ENCODE results near the gene HDAC4. TPM values are rescaled to one million over a fixed set of nuclear protein-coding genes. Genes with fewer than 3 reads are reported as not detected.

Gene HDAC4
- total RNA-seq, 1 experiment from 2014 or later = 32.0 TPM

- Mint-ChIP-seq H3K9me3 (no peaks in the 10 kb centered on the region; a peak in 1 of 5 replicates), H3K4me1 (peaks cover 0 to 13% of the 10 kb centered on the region in 2 experiments; a peak in 3 of 4 replicates), H3K27ac (peak overlapping the region in 1 of 3 experiments; percentile 11; a peak in 2 of 7 replicates), H3K27me3 (ENCODE audit: low read depth) (no peaks in the 10 kb centered on the region; the same call in 1 of the 2 replicates), H3K4me3 (no peak overlapping the region), H3K36me3 (ENCODE audit: insufficient read depth in 1 of 3, low read depth in 3 of 3) (peaks cover 23 to 27% (median 26%) of the 10 kb centered on the region in 3 experiments; a peak in 6 of 7 replicates)
- no peak overlapping the region for H4K8ac ChIP-seq (replicated peaks; ENCODE audit: insufficient read length, low read depth, low read length)
- no peaks in the 10 kb centered on the region for H3K27me3 ChIP-seq (ENCODE audit: insufficient read depth, low read length)
- H2AFZ ChIP-seq (ENCODE audit: low read length) = no peak overlapping the region
- TF ChIP-seq CTCF (conservative IDR thresholded peaks at IDR 0.05) = no peak
- H4K5ac ChIP-seq (ENCODE audit: insufficient read length, low read depth, low read length) = no peak overlapping the region
- no peak overlapping the region for H3K23ac ChIP-seq (ENCODE audit: insufficient read length, low read depth, low read length)
- no peaks in the 10 kb centered on the region for H3K9me3 ChIP-seq (ENCODE audit: control insufficient read depth, low read depth, low read length)
- no peaks in the 10 kb centered on the region for H3K79me2 ChIP-seq (ENCODE audit: insufficient read depth, low read length)
- H4K20me1 ChIP-seq (ENCODE audit: control insufficient read depth, insufficient read depth, insufficient read length) = peaks cover 3% of the 10 kb centered on the region
- H2AK5ac ChIP-seq (ENCODE audit: insufficient read length, low read length) = no peak overlapping the region
- no peak overlapping the region for H3T11ph ChIP-seq (ENCODE audit: low read length)
- no peak overlapping the region for H2BK15ac ChIP-seq (ENCODE audit: low read depth, low read length)
- H2BK120ac ChIP-seq (ENCODE audit: low read depth, low read length, poor library complexity, severe bottlenecking) = no peak overlapping the region
- H3K18ac ChIP-seq (ENCODE audit: insufficient read length, low read depth, low read length) = no peak overlapping the region
- no peak overlapping the region for H3K9ac ChIP-seq (ENCODE audit: extremely low read depth, insufficient read length, low read length)
- H2BK5ac ChIP-seq (ENCODE audit: insufficient read length, low read length) = no peak overlapping the region
- H2BK12ac ChIP-seq (ENCODE audit: insufficient read length, low read depth, low read length) = no peak overlapping the region
- no peak overlapping the region for H2BK20ac ChIP-seq (ENCODE audit: low read depth, low read length, poor library complexity, severe bottlenecking)
- WGBS (ENCODE audit: extremely low coverage, insufficient read length, low lambda C conversion rate) = no CpG with 5 or more reads among the region's 14 CpGs
- no peak overlapping the region for H3K56ac ChIP-seq (ENCODE audit: insufficient read length, low read depth, low read length)
- no peak overlapping the region for H4K91ac ChIP-seq (ENCODE audit: insufficient read length, low read depth, low read length)
- no peak overlapping the region for H3K4ac ChIP-seq (ENCODE audit: low read depth, low read length)
- no peak overlapping the region for H3K14ac ChIP-seq (ENCODE audit: insufficient read depth, low read length)
- no peaks in the 10 kb centered on the region for H3K23me2 ChIP-seq (ENCODE audit: insufficient read length, low read depth, low read length, poor library complexity, severe bottlenecking)
- H3K27ac ChIP-seq (ENCODE audit: insufficient read length, low read depth, low read length) = no peak overlapping the region
- no peak for DNase-seq
- H3K4me2 ChIP-seq (ENCODE audit: insufficient read depth, insufficient read length, low read length) = no peak overlapping the region
- no peaks in the 10 kb centered on the region for H3K79me1 ChIP-seq (ENCODE audit: insufficient read depth, low read depth, low read length, poor library complexity, severe bottlenecking)
- no peaks in the 10 kb centered on the region for H3K4me1 ChIP-seq (ENCODE audit: insufficient read depth, low read length)
Measured at GRCh38 chr2:239161711-239162140, 239.1 kb downstream of the HDAC4 start.
